H1 (cell line): ENCODE data around the gene MDC1.

ENCODE experiments used
- CTCF ChIP-seq, 3 experiments: IDR thresholded peaks; 1 replicate in 2 of 3; 2 replicates in 1 of 3; pipeline versions ENCODE4 v1.5.1 to v1.6.1; 2011; ENCODE audit warnings: low read length in 3 of 3, mild to moderate bottlenecking in 3 of 3, inconsistent platforms in 2 of 3, low read depth in 1 of 3, moderate library complexity in 1 of 3; ENCODE audit not compliant: insufficient read depth in 1 of 3; ENCODE audit errors: control extremely low read depth in 1 of 3
- EZH2 ChIP-seq: fragments of 200-600 bp; sonication (generic); IDR thresholded peaks from 2 replicates; pipeline ENCODE4 v1.7.1; 2012; ENCODE audit warnings: low read depth, mild to moderate bottlenecking, moderate library complexity, low read length, inconsistent platforms; ENCODE audit not compliant: severe bottlenecking
- GABPA ChIP-seq: IDR thresholded peaks from 2 replicates; pipeline ENCODE4 v1.6.1; 2011; ENCODE audit warnings: mild to moderate bottlenecking, low read length, moderate library complexity, borderline replicate concordance; ENCODE audit not compliant: insufficient read depth
- POLR2A ChIP-seq, 2 experiments: IDR thresholded peaks; 1 replicate in 1 of 2; 2 replicates in 1 of 2; pipeline ENCODE4 v1.6.1; 2011; ENCODE audit warnings: low read depth in 2 of 2, low read length in 2 of 2, mild to moderate bottlenecking in 2 of 2; ENCODE audit errors: control extremely low read depth in 1 of 2
- RFX5 ChIP-seq: IDR thresholded peaks from 2 replicates; pipeline ENCODE4 v1.6.1; 2011; ENCODE audit warnings: low read depth, low read length, improper control_type of control experiment, borderline replicate concordance

DNA sequence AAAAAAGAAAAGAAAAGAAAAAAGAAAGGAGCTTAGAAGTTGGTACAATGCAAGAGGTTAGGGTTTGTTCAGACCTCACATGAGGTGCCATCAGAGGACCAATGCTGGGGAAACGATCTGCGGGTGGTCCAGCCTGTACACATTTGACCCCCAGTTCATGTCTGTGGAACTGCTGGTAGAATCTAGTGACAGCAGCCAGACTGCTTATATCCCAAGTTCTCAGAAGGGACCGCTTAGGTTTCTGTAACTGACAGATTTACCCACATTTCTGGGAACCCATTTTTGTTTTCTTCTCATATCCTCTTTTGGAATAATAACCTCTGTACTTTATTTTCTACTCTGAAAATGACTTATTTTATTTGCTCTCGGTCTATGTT lies 35.3 kb downstream of the MDC1 start:
- no peak for TF ChIP-seq CTCF (IDR thresholded peaks at IDR 0.05; ENCODE audit: control extremely low read depth in 1 of 3, insufficient read depth in 1 of 3, low read depth in 1 of 3, low read length in 3 of 3)
- no peak for TF ChIP-seq EZH2
- TF ChIP-seq POLR2A (IDR thresholded peaks at IDR 0.05; ENCODE audit: control extremely low read depth in 1 of 2, low read depth in 2 of 2, low read length in 2 of 2), result no peak
- no peak for TF ChIP-seq GABPA
- TF ChIP-seq RFX5, result no peak
